Body of pancreas (tissue), 4 donors: ENCODE results near the gene ADORA2B. TPM values are rescaled to one million over a fixed set of nuclear protein-coding genes. Genes with fewer than 3 reads are reported as not detected.

Experiments
- ATAC-seq: fragments of 150-250 bp; one replicate; pipeline ENCODE4 v1.9.1; 2016
- DNase-seq, 4 donors: peaks; one replicate each; pipeline ENCODE4 v3.0.0-alpha.2; 2019
- H3K27ac ChIP-seq, 4 donors: fragments of 200-600 bp; sonication (generic); 1 replicate in 3 of 4; 2 replicates in 1 of 4; pipeline versions ENCODE4 v1.5.1 to v1.6.1; 2016 to 2019; ENCODE audit warnings: mild to moderate bottlenecking in 1 of 4, mixed read lengths in 1 of 4, moderate library complexity in 1 of 4
- H3K27me3 ChIP-seq, 2 donors: fragments of 200-600 bp; sonication (generic); one replicate each; pipeline ENCODE4 v1.6.0; 2016; ENCODE audit warnings: mild to moderate bottlenecking in 1 of 2
- H3K36me3 ChIP-seq, 2 donors: fragments of 200-600 bp; sonication (generic); replicated peaks in 1 of 2; 2 replicates each; pipeline ENCODE4 v1.5.1; 2016; ENCODE audit warnings: low read depth in 2 of 2; ENCODE audit not compliant: insufficient read depth in 1 of 2
- H3K4me1 ChIP-seq: fragments of 200-600 bp; sonication (generic); one replicate; pipeline ENCODE4 v1.6.0; 2016
- H3K4me3 ChIP-seq, 2 donors: fragments of 200-600 bp; sonication (generic); 1 replicate in 1 of 2; 2 replicates in 1 of 2; pipeline ENCODE4 v1.5.1; 2016 to 2019
- H3K9me3 ChIP-seq, 3 donors: fragments of 200-600 bp; sonication (generic); 1 replicate in 2 of 3; 2 replicates in 1 of 3; pipeline ENCODE4 v1.5.1; 2016
- CTCF ChIP-seq, 7 experiments: fragments of 450-650 bp in 4 of 7; fragments of 200-600 bp in 3 of 7; sonication (generic) in 3 of 7; IDR thresholded peaks; one replicate each; pipeline ENCODE4 v1.5.1; 2016 to 2019; ENCODE audit warnings: antibody characterized with exemption in 7 of 7
- POLR2A ChIP-seq, 3 donors: fragments of 450-650 bp; IDR thresholded peaks; one replicate each; pipeline ENCODE4 v1.6.1; 2016; ENCODE audit warnings: antibody characterized with exemption in 3 of 3, mild to moderate bottlenecking in 2 of 3
- WGBS, 2 donors: methylation state at CpG; one replicate each; pipeline ENCODE4 v1.1.5; 2017; 5-methylcytosine and 5-hydroxymethylcytosine counted together
- intact Hi-C: fragments of 100-400 bp; cut with DNase I; formaldehyde crosslinking; loops from one replicate; pipeline ENCODE4 v1.15.1; 2023
- total RNA-seq, 2 donors: library from RNA; depleted of rRNA; stranded (reverse); fragments of >200 nt; gene quantifications; one replicate each; pipeline ENCODE4 v1.1.0, GENCODE V29; 2016

ADORA2B gene
- total RNA-seq, 2 donors from 2014 or later: 1.3 to 1.8 TPM

- no peaks in the 10 kb centered on the region for H3K9me3 ChIP-seq
- DNase-seq (peak in 3 of 4 donors; percentile 58 to 70 (median 63)), ATAC-seq (peak; percentile 55)
- intact Hi-C loops: no loop called here
- TF ChIP-seq POLR2A (IDR thresholded peaks at IDR 0.05): no peak
- TF ChIP-seq CTCF (IDR thresholded peaks at IDR 0.05): no peak
- H3K4me3 ChIP-seq: peak overlapping the region; percentile 36 to 44
- peaks cover 17% of the 10 kb centered on the region for H3K4me1 ChIP-seq
- no peaks in the 10 kb centered on the region for H3K27me3 ChIP-seq
- peak overlapping the region; percentile 90 to 97 (median 92) for H3K27ac ChIP-seq
- WGBS, 2 donors: 1% methylated on average over 30 to 50 of the region's 64 CpGs
- H3K36me3 ChIP-seq: peaks cover 0 to 14% of the 10 kb centered on the region in 2 donors
Measured at GRCh38 chr17:15999974-16000827, 55.3 kb downstream of the ADORA2B start.

- no peak for DNase-seq
- H3K4me1 ChIP-seq: peaks cover 17% of the 10 kb centered on the region
- intact Hi-C loops: no loop called here
- H3K36me3 ChIP-seq: peaks cover 0 to 18% of the 10 kb centered on the region in 2 donors
- H3K27ac ChIP-seq: peak overlapping the region in 1 of 4 donors; percentile 91
- TF ChIP-seq CTCF (IDR thresholded peaks at IDR 0.05): no peak
- TF ChIP-seq POLR2A (IDR thresholded peaks at IDR 0.05): no peak
- ATAC-seq: no peak
- H3K4me3 ChIP-seq: no peak overlapping the region
- no peaks in the 10 kb centered on the region for H3K9me3 ChIP-seq
- no peaks in the 10 kb centered on the region for H3K27me3 ChIP-seq
Measured at GRCh38 chr17:16001226-16001897, 56.4 kb downstream of the ADORA2B start.

GRCh38 chr17:16002708-16003260, 57.9 kb downstream of the ADORA2B start:
- ATAC-seq (no peak), DNase-seq (no peak)
- 90 to 91% methylated on average over 2 of the region's 2 CpGs for WGBS, 2 donors
- Histone ChIP-seq H3K9me3 (no peaks in the 10 kb centered on the region), H3K27me3 (no peaks in the 10 kb centered on the region), H3K36me3 (peaks cover 0 to 19% of the 10 kb centered on the region in 2 donors), H3K4me1 (peaks cover 17% of the 10 kb centered on the region), H3K27ac (no peak overlapping the region), H3K4me3 (no peak overlapping the region)
- TF ChIP-seq CTCF (IDR thresholded peaks at IDR 0.05) (no peak), POLR2A (IDR thresholded peaks at IDR 0.05) (no peak)
- intact Hi-C loops: no loop called here

- no peaks in the 10 kb centered on the region for H3K27me3 ChIP-seq
- ATAC-seq (no peak), DNase-seq (no peak)
- TF ChIP-seq POLR2A (IDR thresholded peaks at IDR 0.05): no peak
- no peak for TF ChIP-seq CTCF (IDR thresholded peaks at IDR 0.05)
- 71 to 80% methylated on average over 1 of the region's 1 CpG for WGBS, 2 donors
- H3K4me3 ChIP-seq: no peak overlapping the region
- no peak overlapping the region for H3K27ac ChIP-seq
- H3K9me3 ChIP-seq: no peaks in the 10 kb centered on the region
- H3K36me3 ChIP-seq: peaks cover 0 to 27% of the 10 kb centered on the region in 2 donors
- intact Hi-C loops: no loop called here
- H3K4me1 ChIP-seq: peaks cover 12% of the 10 kb centered on the region
Measured at GRCh38 chr17:16003841-16004240, 58.9 kb downstream of the ADORA2B start.
